NCI-H2081 treated with DMSO at 0.1 percent for 48 hours (cell line): Measurements from ENCODE around the gene PTPRG.

Experiments used
- DNase-seq: peaks from one replicate; lab custom pipeline; 2025; lab: John Stamatoyannopoulos, UW

Gene PTPRG

DNA sequence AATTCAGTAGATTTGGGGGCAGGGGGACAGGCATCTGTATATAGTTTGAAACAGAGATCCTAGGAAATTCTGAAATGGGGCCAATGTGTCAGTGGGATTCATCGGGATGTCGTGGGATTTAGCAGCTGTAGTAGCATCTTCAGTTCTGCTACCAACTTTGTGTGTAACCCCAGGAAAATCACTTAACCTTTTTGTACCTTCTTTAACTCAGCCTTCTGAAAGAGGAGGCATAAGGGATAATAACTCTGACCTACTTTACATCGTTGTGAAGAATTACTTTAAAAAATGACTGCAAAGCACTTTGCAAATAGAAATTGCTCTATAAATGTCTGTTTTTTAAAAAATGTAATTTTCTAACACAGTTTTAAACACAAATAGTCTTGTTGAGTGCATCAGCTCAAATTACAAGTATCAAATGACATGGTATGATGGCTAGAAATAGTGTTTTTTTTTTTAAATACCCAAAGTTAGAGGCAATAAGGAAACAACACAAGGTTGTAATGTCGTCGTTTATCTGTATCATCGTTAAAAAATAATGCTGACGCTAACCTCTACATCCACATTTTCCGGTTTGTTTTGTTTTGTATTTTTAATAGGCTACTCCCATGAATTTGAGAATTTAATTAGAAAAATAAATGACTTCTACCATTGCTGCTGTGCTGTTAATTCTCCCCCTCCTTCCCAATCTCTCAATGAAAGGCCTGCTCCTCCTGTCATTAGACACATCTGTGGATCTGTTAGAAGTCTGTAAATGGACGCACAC, 338.5 kb downstream of the PTPRG start:
- no peak for DNase-seq

DNA sequence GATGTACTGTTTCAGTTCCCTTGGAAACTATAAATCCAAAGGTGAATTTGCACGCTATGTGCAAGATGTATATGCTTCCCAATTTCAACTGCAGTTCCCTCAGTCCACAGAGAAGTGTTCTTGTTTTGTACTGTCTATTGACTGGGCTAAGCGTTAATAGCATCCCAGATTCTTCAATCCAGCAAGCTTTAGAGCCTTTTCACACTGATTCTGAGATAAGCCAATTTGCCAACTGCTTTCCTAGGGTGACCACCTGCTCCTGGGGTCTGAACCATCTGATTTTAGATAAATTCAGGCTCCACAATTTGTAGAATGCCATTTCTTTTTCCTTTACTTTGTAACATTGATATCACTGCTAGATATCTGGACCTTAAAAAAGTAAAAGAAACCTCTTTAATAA, 340.1 kb downstream of the PTPRG start:
- DNase-seq: no peak

DNA sequence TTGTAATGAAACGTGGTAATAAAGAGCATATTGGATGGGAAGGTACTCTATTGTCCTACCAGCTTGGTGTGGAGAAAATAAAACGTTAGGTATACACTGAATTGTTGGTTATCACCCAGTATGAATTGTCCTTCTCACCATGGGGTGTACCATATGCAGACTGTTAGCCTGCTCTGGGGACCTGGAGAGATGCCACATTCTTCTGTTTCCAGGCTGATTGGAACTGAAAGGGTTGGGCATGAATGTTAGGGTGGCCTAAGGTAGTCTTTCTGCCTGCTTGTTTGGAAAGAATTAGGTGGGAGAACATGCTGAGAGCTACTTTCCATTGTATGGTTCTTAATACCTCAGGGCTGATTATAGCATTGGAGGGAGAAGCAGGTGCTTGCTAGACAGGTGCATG, 340.6 kb downstream of the PTPRG start:
- peak; percentile 92 for DNase-seq

DNA sequence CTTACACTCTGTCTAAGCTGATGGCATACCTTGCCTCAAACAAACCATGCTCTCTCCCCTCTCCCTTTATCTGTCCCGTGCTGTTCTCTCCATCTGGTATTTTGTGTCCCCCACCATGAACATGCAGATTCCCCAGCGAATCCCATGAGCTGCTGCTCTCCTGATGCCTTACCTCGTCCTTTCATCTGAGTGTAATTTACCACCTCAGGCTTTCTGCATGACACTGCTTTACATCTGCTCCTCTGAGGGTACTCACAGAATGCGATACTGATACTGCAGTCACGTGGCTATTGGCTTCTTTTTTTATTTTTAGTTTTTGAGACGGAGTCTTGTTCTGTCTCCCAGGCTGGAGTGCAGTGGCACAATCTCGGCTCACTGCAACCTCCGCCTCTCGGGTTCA, 341.7 kb downstream of the PTPRG start:
- DNase-seq: no peak

- DNase-seq: no peak
These were observed 342.7 kb downstream of the PTPRG start for GRCh38 chr3:61903931-61904657.

GRCh38 chr3:61907210-61907795, 345.9 kb downstream of the PTPRG start:
- no peak for DNase-seq

DNA sequence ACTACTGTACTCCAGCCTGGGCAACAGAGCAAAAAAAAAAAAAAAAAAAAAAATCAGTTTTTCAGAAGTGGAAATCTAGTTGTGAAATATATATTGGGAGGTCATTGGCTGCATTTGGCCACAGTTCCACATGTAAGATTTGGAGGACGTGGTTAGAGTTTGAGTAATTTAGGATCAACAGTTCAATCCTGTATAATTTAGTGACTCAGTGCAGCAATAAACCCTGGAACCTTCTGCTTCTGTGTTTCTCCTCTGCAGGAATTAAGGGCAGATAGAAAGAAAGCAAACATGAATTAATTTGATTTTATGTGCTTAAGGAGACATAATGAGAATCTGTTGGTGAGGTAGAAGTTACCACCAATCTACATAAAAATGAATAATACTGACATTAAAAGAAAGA, 347.0 kb downstream of the PTPRG start:
- no peak for DNase-seq

DNA sequence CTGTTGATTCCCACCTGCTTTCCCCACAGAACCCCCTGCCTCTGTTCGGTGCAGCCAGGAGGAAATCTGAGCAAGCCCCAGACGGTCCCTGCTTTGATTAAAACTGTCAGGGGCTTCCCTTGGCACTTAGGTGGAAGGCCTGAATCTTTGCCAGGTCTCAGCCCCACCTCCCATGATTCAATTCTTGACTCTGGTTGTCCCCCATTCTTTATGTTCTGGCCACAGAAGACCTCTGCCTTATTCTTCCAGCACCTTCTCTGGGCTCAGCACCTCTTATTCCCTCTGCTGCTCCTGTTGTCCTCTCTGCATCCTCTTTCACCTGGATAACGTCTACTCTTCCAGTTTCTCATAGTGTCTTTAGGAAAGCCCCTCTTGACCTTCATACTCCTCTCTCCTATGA, 349.4 kb downstream of the PTPRG start:
- no peak for DNase-seq

GRCh38 chr3:61912158-61912557, 350.8 kb downstream of the PTPRG start:
- DNase-seq: no peak

DNA sequence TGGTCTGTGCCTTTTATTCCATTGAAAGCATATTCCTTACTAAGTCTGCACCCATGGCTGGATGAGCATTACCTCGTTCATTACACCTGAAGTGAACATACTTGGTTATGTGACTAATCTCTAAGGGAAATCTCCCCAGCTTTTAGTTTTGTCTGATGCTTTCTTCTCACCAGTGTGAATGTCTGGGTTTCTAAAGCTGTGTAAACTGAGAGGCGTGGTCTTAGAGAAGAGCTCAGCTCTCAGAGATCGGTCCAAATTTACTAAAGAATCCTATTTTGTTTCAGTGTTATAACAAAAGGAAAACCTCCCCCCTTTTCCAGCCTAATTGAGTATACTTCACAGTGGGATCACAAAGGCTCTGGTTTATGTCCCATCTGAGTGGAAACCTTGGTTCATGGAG, 352.3 kb downstream of the PTPRG start:
- no peak for DNase-seq

GRCh38 chr3:61914276-61914675, 352.9 kb downstream of the PTPRG start:
- no peak for DNase-seq

DNA sequence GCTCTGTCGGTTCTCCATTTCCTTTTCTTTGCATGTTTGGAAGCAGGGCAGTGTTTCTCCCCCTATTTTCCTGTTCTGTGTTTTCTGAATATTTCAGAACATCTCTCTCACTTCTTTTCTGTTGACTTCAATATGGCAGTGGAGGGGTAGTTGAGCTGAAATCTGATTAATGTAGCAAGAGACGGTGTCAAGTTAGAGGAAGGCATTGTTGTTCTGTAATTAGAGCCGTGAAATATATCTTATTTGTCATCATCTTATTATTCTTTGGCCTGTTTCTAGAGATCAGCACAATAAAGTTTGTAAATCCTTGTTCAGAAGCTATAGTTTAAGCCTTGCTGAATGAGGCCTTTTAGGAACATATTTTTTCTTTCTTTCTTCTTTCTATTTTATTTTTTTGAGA, 353.9 kb downstream of the PTPRG start:
- DNase-seq: no peak

DNA sequence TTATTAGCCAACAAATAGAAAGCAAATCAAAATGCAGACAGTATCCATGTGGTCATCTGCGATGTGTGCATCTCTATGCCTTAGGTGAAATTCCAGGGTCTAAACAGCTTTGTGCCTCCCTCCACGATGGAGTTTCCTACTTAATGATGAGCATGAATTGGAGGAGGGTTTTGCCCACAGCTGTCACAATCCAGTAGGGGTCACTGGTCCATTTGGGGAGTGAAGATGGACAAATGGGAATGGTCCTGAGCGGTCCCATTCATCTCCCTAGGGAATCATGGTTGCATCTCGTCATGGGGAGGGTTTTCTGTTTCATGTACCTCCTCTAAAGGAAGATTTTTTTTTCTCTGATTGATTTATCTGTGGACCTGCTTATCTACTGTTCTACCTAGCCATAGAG, 358.0 kb downstream of the PTPRG start:
- no peak for DNase-seq

- DNase-seq: no peak
These were observed 360.7 kb downstream of the PTPRG start for GRCh38 chr3:61922118-61922517.

DNA sequence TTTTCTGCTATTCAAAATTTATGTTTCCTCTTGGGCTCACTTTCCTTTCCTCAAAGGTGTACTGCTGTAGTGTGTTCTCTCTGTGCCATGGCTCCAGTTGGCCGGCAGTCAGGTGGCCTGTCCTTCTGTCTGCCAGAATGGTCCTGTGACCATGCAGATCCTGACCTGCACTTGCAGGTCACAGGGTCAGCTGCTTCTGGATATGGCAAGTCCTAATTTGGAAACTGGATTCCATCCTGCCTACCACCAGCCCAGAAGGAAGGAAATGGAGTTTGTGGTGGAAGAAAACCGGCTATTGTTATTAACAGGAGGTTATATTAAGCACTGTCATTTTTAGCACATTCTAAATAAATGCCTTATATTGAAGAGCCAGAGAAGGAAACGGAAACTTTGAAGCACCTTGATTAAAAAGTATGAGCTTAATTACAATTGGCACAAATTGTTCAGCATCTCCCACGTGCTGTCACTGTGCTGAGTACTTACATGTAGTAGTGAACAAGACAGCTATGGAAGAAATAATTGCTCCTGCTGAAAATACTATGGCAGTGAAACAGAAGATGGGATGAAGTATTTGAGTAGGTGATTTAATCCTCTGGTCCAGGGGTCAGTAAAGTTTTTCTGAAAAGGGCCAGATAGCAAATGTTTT, 362.8 kb downstream of the PTPRG start:
- no peak for DNase-seq

GRCh38 chr3:61924991-61925390, 363.6 kb downstream of the PTPRG start:
- no peak for DNase-seq

GRCh38 chr3:61925721-61926120, 364.4 kb downstream of the PTPRG start:
- DNase-seq: no peak

DNA sequence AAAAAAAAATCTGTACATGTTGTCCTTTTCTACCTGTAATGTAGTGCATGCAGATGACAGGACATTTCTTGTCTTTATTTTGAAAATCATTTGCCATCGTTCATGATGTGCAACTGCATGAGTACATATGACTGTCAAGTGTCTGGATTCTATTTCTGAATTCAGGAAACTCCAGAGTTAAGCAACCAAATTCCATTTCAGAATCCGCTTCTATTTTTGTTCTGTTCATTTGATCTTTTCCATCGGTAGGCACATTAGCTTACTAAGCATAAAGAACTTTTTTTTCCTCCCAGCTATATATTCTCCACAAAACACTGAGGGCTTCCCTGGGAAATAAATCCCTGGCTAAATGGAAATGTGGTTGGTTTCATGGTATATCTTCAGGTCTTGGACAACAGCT, 365.6 kb downstream of the PTPRG start:
- no peak for DNase-seq

DNA sequence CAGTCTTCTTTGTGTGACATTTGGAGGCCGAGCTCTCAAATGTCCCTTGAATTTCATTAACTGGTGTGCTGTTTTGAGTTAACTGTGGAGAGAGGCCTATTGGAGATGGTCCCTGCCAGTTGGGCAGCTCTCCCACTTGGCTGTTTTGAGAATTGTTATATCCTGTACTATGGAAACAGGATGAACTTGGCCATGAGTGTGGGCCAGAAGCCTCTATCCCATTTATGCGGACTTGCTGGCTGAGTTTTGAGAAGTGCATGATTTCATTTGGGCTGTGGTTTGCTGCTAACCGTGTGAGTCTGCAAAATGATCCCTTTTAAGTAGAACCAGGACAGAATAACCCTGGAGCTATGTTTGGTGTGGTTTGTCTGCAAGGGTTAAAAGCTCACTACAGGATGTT, 366.0 kb downstream of the PTPRG start:
- DNase-seq: no peak

DNA sequence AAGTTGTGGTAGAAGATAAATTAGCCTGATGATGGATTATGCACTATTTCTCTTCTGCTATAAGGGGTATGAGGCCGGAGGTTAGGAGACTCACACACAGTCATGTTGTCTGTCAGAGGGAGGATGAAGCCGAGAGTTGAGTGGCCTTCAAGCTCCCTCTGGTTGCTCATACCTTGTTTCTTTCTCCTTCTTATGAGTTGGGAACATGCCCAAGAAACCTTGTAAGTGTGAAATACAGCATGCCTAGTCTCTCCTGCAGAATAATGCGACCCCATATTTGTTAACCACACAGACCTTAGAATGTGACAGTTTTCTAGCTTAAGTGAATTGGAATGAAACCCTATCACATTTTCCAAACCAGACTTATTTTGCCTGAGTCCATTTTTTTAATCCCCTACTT, 366.7 kb downstream of the PTPRG start:
- no peak for DNase-seq

GRCh38 chr3:61928776-61929314, 367.5 kb downstream of the PTPRG start:
- DNase-seq: no peak

DNA sequence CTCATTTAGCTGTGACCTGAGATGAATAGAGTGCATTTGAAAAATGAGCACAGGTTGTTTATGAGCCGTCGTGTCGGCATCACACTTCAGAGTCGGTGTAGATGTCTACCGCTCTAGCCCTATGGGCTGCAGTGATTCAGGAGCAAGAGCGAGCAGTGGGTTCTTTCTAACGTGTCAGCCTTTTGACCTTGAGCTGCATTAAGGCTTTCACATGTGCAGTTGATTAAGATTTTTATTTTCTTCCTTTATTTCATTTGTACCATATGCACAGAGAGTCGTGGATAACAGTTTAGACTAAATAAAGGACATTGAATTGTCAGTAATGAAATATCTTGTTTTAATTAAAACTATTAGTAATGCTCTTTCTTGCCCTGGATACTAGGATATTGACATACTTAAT, 368.2 kb downstream of the PTPRG start:
- no peak for DNase-seq

- DNase-seq: no peak
These were observed 371.1 kb downstream of the PTPRG start for GRCh38 chr3:61932499-61932898.
